Glomerular visceral epithelial cell (primary cell): ENCODE measurements around the gene NOS2.

Experiments
- DNase-seq: peaks from one replicate; pipeline ENCODE4 v3.0.0-alpha.2; 2016; ENCODE audit errors: extremely low spot score

NOS2 gene

GRCh38 chr17:27721797-27722196 lies 78.5 kb downstream of the NOS2 start:
- DNase-seq: no peak
